GM19043 (cell line): ENCODE results near the gene SPRED2.

Experiments used
- ATAC-seq: cut with Tn5 transposase; IDR thresholded peaks from one replicate; pipeline ENCODE4 v1.9.1; 2021; ENCODE audit warnings: low read depth; ENCODE audit not compliant: unreplicated experiment

Gene SPRED2

DNA sequence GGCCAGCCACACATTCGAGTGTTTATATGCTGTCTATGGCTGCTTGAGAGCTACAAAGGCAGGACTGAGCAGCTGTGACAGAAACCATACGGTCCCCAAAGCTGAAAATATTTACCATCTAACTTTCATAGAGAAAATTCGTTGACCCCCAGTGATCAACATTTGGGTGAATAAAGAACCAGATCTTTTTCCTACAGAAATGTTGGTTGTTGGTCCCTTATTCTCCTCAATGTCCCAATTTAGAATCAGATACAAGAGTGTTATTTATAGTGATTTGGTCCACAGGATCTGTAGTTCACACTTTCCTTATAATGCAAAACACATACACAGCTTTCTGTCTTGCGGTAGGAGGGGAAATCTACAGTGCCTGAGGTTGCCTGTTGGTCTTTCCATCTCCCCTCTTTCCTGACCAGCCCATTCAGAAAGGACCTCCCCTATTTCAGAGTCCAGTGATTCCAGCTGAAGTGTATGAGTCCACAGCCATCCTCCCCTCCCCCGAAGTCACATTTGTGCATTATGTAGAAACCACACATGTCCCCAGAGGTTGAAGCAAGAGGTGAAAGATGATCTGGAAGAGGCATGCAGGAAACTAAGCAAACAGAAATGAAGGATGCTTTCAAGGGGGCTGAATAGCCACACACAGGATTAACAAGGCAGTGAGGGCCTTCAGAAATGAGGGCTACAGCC lies 61.9 kb downstream of the SPRED2 start:
- peak; percentile 74 for ATAC-seq

DNA sequence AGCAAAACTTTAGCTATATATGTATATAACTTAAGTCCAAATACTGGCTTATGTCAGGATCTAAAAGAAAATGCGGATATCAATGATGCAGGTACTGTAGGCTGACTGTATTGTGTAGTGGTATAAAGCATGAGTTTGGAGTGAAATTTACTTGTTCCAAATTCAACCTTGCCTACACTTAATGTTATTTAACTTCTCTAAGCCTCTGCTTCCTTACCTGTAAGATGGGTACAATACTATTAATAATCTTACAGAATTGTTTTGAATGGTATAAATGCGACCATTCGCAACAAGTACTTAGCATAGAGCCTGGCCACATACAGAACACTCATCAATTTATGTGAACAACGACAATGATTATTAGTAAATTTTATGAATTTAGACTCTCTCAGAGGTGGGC lies 62.4 kb downstream of the SPRED2 start:
- no peak for ATAC-seq

DNA sequence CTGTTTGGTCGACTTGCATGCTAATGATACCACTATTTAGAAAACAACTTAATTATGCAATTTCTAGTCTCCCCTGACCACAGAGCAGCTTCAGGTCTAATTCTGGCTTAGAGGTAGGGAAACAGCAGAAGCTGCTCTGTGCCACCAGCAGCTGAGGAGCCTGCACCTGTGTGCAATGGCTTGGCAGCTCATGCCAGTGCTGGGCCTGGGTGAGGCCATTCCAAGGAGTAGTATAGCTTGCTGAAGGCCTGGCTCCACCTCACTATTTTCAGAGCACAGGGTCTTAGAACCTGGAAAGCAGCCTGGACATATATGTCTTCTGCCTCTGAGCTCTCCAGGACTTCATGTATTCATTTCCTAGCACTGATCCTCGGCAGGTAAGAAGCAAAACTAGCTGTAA lies 62.8 kb downstream of the SPRED2 start:
- ATAC-seq = no peak

DNA sequence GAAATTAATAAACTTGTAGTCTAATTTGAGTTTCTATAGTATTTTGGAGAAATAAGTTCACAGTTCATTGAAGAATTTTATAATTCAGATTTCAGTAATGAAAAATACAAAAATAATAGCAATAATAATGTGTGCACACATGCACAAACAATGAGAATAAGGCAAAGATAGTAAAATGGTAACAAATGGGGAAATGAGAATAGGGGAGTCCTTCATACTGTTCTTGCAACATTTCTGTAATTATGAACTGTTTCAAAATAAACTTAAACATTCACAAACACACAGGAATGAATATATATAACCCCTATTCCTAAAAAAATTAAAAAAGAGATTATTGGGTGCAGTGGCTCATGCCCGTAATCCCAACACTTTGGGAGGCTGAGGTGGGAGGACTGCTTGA lies 63.9 kb downstream of the SPRED2 start:
- no peak for ATAC-seq

DNA sequence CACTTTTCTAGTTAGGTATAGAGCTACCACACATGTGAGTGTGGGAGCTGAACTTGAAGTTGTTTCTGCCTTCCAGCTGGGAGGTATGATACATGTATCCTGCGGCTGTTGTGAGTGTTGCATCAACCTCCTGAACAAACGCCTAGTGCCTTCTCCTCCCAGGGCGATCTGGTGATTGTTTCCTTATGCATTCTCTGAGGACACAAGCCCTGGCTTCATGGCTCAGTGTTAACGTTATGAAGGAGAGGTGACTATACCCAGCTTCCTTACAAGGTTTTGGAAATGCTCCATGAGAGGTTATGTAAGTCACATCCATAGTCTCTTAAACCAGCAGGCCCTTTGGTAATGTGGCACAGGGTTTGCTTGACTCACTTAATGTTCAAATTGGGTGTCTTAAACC lies 64.9 kb downstream of the SPRED2 start:
- ATAC-seq = no peak

DNA sequence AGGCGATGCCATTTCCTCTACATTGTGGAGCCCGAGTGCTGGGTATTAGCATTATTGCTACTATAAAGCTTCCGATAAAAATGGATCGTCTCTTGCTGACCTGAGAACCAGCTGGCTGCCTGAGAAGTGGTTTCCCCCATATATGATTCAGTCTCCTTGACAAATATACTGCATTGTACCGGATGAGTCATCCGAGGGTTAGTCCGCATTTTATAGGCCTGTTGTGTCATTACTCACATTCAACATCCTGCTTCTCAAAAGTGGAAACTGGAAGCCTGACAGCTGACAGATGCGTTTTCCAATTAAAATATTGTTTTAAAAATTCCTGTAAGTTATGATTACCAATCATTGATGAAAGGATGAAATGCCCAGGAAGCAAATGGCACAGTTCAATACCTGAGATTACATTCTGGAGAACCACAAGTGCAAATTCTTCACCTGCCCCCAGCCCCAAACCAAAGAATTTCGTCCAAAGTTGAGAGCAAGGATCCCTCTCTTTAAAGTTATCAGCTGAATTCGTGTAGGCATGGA lies 65.7 kb downstream of the SPRED2 start:
- ATAC-seq = no peak

DNA sequence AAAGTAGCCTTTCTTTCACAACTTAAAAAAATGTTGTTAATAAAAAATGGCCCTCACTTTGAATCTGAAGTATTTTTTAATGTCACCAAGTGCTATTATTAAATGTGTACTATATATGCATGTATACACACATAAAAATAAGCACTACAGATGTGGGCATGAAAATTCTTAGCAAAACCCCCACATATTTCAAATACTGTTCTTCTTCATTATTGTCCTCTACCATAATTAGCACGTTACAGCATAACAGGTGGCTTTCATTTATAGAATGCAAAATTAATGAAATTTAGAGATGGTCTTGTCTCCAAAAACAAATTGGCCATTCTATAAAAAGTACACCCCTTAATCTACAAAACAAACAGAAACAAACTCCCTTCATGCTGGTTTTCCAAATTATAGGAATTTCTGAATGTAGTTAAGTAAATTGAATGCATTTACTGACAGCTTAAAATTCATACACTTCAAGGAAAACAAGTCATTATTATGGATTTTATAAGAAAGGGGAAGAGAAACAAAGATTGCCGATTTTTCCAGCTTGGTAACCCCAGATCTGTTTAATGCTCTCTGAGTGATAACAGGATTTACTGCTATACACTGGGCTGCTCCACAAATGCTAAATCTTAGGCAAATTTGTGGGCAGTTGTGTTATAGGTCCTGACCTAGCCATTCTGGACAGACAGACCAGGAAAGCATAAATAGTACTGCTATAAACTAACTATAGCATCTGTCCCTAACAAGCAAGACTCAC lies 67.2 kb downstream of the SPRED2 start:
- ATAC-seq = no peak

DNA sequence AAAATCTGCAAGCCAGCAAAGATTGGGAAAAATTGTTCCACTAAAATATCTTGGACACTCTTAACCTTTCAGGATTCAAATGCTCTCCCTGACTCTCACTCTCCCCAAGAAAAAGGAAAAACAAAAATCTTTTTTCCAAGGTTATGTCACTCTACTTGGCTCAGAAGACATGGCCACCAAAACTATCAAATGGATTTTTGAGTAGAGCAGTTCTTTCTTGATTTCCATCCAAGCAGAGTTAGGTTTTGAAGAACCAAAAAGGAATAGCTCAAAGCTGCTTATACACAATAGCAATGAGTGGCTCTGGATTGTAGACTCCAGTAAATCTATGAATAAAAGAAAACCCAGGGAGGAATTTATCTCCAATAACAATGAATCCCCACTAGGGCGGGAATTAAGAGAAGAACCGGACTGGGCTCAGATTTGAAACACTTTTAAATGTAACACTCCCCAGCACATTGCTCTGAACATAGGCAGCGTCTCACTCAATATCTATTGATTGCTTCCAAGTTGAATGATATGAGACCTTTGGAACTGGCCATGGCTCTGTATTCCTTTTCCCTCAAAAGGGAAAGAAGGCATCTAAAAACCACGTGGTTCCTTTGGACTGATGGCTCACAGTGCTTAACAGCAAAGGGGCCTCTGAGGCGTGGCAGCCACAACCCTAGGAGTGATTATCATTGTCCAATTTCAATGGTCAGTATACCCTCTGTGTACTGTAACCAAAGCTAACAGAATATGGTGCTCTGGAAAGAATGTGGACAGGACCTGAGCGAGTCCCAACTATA lies 68.3 kb downstream of the SPRED2 start:
- ATAC-seq = no peak

DNA sequence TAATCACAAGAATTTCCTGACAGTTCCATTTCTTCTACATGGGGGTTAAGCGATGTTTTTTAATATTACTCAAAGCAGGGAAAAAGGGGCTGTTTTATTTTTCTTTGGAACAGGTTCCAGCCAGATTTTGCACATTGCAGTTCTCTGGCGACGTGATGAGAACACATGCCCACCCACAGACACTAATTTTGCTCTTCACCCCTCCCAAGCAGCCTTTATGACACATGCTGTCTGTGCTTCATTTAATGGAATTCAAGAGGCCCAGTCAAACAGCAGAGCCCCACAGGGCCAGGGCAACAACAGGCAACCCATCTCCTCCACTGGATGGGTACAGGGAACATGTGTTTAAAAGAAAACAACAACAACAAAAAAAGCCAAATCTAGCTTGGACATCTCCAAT lies 70.8 kb downstream of the SPRED2 start:
- no peak for ATAC-seq

DNA sequence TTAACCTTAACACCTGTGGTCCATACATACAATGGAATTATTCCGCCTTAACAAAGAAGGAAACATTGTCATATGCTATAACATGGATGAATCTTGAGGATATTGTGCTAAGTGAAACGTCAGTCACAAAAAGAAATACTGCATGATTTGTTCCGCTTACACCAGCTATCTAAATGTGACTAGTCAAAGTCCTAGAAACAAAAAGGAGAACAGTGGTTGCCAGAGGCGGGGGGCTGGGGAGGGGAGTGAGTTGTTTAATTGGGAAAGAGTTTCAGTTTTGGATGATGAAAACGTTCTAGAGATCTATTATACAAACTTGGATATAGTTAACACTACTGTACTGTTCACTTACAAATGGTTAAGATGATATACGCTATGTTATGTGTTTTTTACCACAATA lies 72.0 kb downstream of the SPRED2 start:
- ATAC-seq = no peak

DNA sequence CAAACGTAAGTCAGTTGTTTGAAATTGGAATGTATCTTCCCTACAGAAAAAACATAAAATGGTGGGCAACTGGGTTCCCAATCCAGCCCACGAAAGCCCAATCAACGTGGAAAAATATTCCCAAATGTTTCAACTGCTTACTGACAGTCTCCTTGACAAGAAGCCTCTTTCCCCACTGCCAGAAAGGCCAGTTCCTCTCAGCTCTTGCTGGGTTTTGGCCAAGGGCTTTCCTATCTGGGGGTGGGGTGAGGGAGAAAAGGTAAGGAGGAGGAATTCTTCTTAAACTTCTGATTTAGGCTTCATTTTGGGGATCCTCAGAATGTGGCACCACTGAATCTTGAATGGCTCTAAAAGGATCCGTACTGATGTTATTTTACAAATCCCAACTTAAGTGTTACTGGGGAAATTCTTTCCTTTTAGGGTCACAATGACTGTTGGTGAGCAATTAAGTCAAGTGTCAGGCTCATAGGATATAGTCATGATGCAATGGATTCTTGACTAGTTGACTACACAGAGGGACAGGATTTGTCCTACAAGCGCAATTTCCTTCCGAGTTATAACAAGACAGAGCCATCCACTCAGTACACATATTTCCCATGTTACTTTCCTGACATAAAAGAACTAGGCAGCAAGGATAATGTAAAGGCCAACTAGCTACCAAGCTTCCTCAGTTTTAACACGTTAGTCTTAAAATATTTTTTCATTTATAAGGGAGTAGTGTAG lies 73.6 kb downstream of the SPRED2 start:
- ATAC-seq = no peak

DNA sequence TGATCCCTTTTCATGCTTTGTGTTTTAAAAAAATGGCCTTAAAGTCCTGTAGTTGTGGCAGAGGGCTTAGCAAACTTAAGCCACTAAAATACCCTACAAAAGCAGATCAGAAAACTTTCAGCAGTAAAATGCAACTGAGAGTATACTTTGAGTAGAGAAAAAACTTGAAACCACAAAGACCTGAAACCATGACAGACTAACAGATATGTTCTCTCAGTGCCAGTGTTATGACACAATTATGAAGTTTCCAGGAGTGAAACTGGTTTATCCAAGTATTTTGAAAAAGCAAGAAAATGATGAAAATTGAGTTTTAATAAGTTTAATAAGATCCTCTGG lies 74.5 kb downstream of the SPRED2 start:
- peak; percentile 82 for ATAC-seq

DNA sequence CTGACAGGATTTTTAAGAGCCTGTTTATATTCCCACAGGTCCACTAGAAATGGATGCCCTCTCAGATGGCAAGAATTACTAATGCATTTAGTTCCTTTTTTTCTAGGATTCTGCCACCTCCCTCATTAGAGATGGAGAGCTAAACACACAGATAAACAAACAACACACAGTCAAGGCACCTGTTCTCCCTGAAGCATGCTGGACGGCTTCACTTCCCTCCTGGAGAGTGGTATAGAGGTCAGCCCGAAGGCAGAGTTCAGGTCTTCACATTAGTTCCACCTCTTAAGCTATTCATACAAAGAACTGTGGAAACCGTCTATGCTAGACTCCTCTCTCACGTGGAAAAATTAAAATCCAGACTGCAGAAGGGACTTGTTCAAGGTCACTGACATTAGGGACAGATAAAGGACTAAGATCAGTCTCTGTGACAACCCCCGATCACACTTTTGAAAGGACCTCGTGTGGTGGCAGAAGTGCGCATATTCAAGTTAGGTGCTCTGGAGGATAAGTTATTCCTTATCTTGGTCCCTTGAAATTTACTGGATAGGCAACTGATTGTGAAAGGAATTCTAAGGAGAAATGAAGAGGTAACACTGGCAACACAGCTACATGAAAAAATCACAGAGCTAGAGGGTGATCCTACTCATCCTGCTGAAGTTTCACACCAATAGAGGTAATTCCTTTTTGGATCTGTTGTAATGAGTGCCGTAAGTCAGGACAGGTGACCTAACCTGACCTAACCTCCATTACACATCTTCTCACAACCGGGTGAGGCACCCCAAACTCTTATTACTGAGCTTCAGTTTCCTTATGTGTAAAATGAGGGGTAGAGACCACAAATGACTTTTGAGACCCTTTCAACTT lies 75.1 kb downstream of the SPRED2 start:
- peak; percentile 31 for ATAC-seq

DNA sequence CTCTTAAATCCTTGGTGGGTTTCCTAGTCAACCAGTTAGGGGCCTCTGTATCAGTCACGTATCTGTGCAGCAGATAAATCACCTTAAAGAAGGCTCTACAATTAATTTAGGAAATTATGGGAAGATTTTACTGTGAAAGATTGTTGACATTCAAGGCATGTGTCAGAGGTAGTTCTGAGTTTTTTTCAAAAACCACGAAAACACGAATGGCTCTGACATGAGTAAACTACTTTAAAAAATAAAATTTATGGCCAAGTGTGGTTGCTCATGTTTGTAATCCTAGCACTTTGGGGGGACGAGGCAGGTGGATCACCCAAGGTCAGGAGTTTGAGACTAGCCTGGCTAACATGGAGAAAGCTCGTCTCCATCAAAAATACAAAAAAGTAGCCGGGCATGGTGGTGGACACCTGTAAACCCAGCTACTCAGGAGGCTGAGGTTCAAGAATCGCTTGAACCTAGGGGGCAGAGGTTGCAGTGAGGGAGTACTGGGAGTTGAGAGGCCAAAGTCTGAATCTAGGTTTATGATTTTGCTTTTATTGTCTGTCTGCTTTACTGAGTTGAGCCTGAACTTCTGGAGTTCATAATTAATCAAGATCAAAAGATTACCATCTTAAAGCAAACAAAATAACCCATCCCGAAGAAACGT lies 77.1 kb downstream of the SPRED2 start:
- ATAC-seq = no peak

DNA sequence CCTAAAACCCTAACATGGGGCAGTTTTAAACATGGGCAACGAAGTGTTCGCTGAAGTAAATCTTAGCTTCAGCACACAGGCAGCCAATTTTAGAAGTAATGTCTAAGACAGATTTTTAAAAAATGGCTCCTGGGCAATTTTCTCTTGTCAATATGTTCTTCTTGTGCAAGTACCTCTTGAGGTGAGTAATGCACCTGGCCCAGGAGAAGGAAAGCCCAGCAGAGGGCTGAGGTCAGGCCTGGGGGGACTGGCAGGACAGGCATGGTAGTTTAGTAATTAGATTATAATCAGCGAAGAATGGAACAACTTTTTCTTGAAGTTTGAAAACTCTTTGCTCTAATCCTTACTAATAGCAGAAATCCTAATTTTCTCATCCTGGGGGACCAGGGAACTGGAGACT lies 77.6 kb downstream of the SPRED2 start:
- ATAC-seq = no peak

DNA sequence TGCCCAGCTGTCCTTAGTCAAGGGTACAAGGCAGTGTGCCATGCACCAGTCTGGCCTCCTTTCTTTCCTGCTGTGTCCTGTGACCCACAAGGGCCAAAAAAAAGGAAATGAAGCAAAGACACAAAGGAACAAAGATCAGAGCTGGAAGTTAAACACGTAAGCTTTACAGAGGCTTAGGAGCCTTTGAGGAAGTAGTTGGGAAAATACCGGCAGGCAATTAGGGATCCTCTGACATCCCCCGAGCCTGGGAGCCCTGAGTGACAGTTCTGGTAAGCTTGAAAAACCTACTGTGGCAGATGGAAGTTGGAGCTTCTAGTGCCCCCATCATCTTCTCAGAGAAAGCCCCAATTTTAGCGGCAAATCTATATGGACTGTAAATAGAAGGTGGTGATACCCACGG lies 78.5 kb downstream of the SPRED2 start:
- ATAC-seq = no peak

DNA sequence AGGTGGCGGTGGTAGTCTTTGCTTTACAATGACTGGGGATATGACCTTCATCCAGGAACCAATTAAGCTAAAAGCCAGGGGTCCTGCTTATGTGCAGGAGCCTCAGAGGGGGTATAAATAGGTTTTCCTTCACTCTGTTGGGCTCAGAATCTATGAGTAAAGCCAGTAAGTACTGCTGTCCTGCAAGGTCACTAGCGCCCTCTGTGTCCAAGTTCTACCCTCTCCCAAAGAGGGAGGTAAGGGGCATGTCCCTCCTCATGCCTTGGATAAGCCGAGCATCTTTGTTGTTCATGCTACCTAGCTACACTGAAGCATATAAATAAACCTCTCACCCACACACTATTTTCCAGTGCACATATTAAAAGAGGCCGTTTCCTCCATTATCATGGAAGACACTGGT lies 79.4 kb downstream of the SPRED2 start:
- ATAC-seq = no peak

DNA sequence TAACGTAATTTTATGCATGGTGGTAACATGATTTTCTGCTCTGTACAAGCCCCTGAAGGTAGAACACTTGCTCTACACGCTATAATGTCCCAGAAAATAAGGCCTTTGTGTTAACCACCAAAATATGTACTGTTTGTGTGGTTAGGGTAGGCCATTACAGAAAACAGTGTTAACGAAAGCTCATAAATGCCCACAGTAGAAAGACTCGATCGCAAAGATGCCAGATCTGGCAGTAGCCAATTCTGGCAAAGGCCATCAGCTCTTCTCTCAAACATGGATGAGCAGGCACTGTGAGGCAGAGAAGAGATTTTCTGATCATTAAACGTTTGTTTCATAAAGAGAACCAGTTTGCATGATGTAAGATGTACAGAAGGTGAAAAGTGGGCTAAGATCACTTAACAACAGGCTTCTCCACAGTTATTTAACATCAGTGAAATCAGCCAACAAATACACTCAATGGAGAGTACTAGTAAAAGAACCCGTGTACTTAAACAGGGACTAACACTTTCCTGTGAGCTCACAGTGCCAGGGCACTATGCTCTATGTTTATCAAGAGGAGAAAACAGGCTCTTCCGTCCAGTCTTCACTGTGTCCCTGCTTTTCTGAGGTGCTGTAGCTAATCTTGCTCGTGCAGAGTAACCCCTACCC lies 80.3 kb downstream of the SPRED2 start:
- no peak for ATAC-seq
